ENCODE results near the gene STPG3. TPM values are rescaled to one million over a fixed set of nuclear protein-coding genes. Genes with fewer than 3 reads are reported as not detected.

The STPG3 gene
- total RNA-seq, 2 experiments from 2014 or later = not detected

DNA sequence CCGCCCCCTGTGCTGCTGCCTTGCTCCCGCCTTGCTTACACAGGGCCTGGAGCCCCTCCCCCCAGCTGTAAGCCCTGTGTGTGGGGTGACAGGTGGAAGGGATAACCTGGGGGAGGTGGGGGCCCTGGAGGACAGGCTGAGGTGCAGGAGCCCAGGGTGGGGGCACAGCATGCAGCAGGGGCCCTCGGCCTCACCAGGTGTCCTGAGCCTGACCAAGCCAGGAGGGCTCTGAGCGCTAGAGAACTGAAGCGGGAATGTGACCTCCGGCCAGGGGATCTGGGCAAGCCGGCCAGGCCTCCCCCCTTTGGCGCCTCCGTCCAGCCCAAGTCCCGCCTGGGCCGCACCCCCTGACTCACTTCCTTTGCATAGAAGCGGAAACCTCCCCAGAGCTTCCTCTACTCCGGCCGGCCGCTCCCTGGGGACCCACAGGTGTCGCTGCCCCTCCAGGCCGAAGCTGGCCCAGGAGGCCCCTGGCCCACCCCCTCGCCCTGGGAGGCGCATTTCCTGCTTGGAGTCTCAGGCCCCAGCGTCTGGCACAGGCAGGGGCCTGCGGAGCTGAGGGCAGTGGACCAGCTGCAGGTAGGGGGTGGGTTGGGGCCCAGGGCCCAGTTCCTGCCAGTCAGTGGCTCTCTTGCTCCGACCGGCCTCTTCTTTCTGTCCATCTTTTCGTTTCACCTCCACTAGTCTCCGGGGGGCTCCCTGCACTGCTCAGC, 26.4 kb downstream of the STPG3 start, which contains the start of gene TOR4A:
TSS of gene TOR4A (plus strand) at position 398 of the 713 bp plus-strand sequence. CDS start 964 bp downstream, outside the sequence.
- peaks cover 15% of the 10 kb centered on the region for H3K4me1 Mint-ChIP-seq (ENCODE audit: low read depth)
- POLR2A ChIA-PET = interaction anchor here (0.5 to 2.0 kb wide), 4 partner anchors 12 to 37 kb away, joined by 3 to 6 read pairs (median 4); partner anchors contain the start of genes NRARP and TUBB4B

DNA sequence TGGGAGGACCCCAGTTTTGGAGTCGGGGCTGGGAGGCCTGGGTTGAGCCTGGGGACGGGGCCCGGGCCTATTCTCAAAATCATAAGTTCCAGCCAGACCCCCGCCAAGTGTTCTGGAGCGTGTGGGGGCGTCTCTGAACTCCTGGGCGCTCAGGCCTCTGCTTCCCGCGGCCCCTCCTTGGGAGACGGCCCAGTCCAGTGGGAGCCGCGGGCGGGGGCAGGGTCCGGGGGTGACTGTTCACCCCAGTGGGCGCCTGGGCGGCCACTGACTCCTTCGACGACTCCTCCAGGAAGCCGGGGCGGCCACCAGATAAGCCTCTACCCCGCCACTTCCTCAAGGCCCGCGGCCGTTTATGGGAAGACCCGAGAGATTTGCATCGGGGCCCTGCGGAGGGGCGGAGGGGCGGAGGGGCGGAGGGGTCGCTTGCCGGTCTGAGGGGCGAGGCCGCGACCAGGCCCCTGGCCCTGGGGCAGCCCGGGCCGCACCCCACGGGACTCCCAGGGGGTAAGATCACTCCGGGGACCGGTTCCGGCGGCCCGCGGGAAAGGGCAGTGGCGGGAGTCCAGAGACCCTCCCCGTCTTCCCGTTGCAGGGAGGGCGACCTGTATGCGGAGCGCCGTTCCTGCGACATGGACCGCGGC, 27.1 kb downstream of the STPG3 start:
- H3K4me3 ChIP-seq (ENCODE audit: low read length) = peak overlapping the region; percentile 70
- POLR2A ChIA-PET = interaction anchor here (0.5 to 2.0 kb wide), 3 partner anchors 13 to 37 kb away, joined by 3 to 6 read pairs (median 6); partner anchors contain the start of genes NRARP and TUBB4B

More for the DNA sequence above, 26.4 kb downstream of the STPG3 start, which contains the start of gene TOR4A:
- H3K27me3 Mint-ChIP-seq = peaks cover 12% of the 10 kb centered on the region
- peak within 1 kb of the TSS; percentile 70 for H3K4me3 ChIP-seq (ENCODE audit: low read length)
- TF ChIP-seq, protein P1, sequence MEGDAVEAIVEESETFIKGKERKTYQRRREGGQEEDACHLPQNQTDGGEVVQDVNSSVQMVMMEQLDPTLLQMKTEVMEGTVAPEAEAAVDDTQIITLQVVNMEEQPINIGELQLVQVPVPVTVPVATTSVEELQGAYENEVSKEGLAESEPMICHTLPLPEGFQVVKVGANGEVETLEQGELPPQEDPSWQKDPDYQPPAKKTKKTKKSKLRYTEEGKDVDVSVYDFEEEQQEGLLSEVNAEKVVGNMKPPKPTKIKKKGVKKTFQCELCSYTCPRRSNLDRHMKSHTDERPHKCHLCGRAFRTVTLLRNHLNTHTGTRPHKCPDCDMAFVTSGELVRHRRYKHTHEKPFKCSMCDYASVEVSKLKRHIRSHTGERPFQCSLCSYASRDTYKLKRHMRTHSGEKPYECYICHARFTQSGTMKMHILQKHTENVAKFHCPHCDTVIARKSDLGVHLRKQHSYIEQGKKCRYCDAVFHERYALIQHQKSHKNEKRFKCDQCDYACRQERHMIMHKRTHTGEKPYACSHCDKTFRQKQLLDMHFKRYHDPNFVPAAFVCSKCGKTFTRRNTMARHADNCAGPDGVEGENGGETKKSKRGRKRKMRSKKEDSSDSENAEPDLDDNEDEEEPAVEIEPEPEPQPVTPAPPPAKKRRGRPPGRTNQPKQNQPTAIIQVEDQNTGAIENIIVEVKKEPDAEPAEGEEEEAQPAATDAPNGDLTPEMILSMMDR (IDR thresholded peaks at IDR 0.05) = no peak
- ATAC-seq (ENCODE audit: poor library complexity) = peak; percentile 65
- no peak within 1 kb of the TSS for H3K27ac ChIP-seq (ENCODE audit: low read depth in 1 of 2, low read length in 2 of 2)
- H3K9me3 Mint-ChIP-seq = no peaks in the 10 kb centered on the region
- peaks cover 10% of the 10 kb centered on the region for H3K36me3 ChIP-seq (ENCODE audit: insufficient read depth, low read length)
- H3K36me3 Mint-ChIP-seq (ENCODE audit: low read depth) = no peaks in the 10 kb centered on the region
- H3K4me3 Mint-ChIP-seq = peak within 1 kb of the TSS; percentile 62
- CTCF ChIA-PET = no interaction called here
- no peak within 1 kb of the TSS for H3K27ac Mint-ChIP-seq
- peaks cover 28% of the 10 kb centered on the region for H3K4me1 ChIP-seq (ENCODE audit: insufficient read depth, low read length)
- DNase-seq = peak in 4 of 14 experiments; percentile 44 to 66 (median 59)
- intact Hi-C loops (cut with DNase I, micrococcal nuclease) = no loop called here
- peaks cover 9 to 11% of the 10 kb centered on the region in 2 experiments for H3K27me3 ChIP-seq (ENCODE audit: control insufficient read depth in 1 of 2, insufficient read depth in 2 of 2, low read length in 2 of 2)
- H3K9me3 ChIP-seq (ENCODE audit: control insufficient read depth in 1 of 2, insufficient read depth in 1 of 2, low read length in 2 of 2) = no peaks in the 10 kb centered on the region

More for the DNA sequence above, 27.1 kb downstream of the STPG3 start:
- intact Hi-C loops (cut with DNase I, micrococcal nuclease) = no loop called here
- no peaks in the 10 kb centered on the region for H3K36me3 Mint-ChIP-seq (ENCODE audit: low read depth)
- peaks cover 18% of the 10 kb centered on the region for H3K27me3 Mint-ChIP-seq
- no peak overlapping the region for H3K27ac Mint-ChIP-seq
- ATAC-seq (ENCODE audit: poor library complexity) (peak; percentile 12), DNase-seq (peak in 2 of 14 experiments; percentile 32 to 47)
- peaks cover 7% of the 10 kb centered on the region for H3K36me3 ChIP-seq (ENCODE audit: insufficient read depth, low read length)
- no peaks in the 10 kb centered on the region for H3K9me3 Mint-ChIP-seq
- H3K4me3 Mint-ChIP-seq = no peak overlapping the region
- TF ChIP-seq, protein P1 (IDR thresholded peaks at IDR 0.05) = no peak
- H3K27ac ChIP-seq (ENCODE audit: low read depth in 1 of 2, low read length in 2 of 2) = no peak overlapping the region
- H3K4me1 Mint-ChIP-seq (ENCODE audit: low read depth) = peaks cover 15% of the 10 kb centered on the region
- H3K27me3 ChIP-seq (ENCODE audit: control insufficient read depth in 1 of 2, insufficient read depth in 2 of 2, low read length in 2 of 2) = peaks cover 9 to 11% of the 10 kb centered on the region in 2 experiments
- no peaks in the 10 kb centered on the region for H3K9me3 ChIP-seq (ENCODE audit: control insufficient read depth in 1 of 2, insufficient read depth in 1 of 2, low read length in 2 of 2)
- CTCF ChIA-PET = no interaction called here
- H3K4me1 ChIP-seq (ENCODE audit: insufficient read depth, low read length) = peaks cover 28% of the 10 kb centered on the region

All from CD4-positive, alpha-beta T cell (primary cell).